ENCODE measurements around the gene UVRAG.
A peak's percentile ranks its signal among the peaks of the same experiment; 100 is the strongest.

The UVRAG gene

DNA sequence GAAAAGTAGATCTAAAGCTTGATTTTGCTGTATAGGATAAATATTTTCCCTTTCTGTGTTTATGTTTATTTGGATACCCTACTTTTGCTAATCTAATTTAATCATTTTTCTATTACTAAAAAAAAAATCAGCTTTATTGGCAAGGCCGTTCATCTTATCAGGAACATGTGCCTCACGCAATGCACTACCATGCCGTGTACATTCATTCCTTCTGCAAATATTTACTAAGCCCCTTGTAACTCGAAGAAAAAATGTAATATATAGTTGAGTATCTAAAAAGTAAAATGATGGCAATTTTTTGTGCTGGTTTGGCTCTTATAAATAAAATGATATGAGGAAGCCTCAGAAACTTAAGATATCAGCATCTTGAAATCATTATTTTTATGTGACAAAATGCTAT is 8.9 kb downstream of the UVRAG start:
- no peak for TF ChIP-seq EZH2phosphoT487 (IDR thresholded peaks at IDR 0.05; ENCODE audit: low read depth)
- Histone ChIP-seq H3K4me2 (ENCODE audit: low read length) (peak overlapping the region; percentile 61), H3K4me3 (ENCODE audit: low read length) (peak overlapping the region; percentile 52), H3K79me2 (ENCODE audit: low read length) (peaks cover 95% of the 10 kb centered on the region), H3K27me3 (ENCODE audit: low read depth, low read length) (no peaks in the 10 kb centered on the region), H3K9me3 (ENCODE audit: insufficient read depth, low read length) (no peaks in the 10 kb centered on the region), H3K4me1 (ENCODE audit: low read length) (peaks cover 58% of the 10 kb centered on the region), H4K20me1 (ENCODE audit: insufficient read depth, low read length) (peaks cover 61% of the 10 kb centered on the region), H3K36me3 (replicated peaks; ENCODE audit: low read depth, low read length) (peaks cover 39% of the 10 kb centered on the region), H3K9ac (ENCODE audit: low read length) (peak overlapping the region; percentile 10), H3K27ac (ENCODE audit: low read length) (peak overlapping the region; percentile 73), H2AFZ (ENCODE audit: low read depth, low read length) (no peak overlapping the region)

GRCh38 chr11:75826461-75827230 is 11.6 kb downstream of the UVRAG start:
- H3K9ac ChIP-seq (ENCODE audit: low read length) = peak overlapping the region; percentile 2; the same call in 1 of the 2 replicates
- H3K36me3 ChIP-seq (replicated peaks; ENCODE audit: low read depth, low read length) = peaks cover 51% of the 10 kb centered on the region
- peak overlapping the region; percentile 30 for H3K4me2 ChIP-seq (ENCODE audit: low read length)
- H3K79me2 ChIP-seq (ENCODE audit: low read length) = peaks cover 95% of the 10 kb centered on the region
- H4K20me1 ChIP-seq (ENCODE audit: insufficient read depth, low read length) = peaks cover 72% of the 10 kb centered on the region
- TF ChIP-seq CTCF (IDR thresholded peaks at IDR 0.05; ENCODE audit: low read depth, low read length) (no peak), EZH2phosphoT487 (IDR thresholded peaks at IDR 0.05; ENCODE audit: low read depth) (no peak)
- no peak overlapping the region for H3K4me3 ChIP-seq (ENCODE audit: low read length)
- H3K4me1 ChIP-seq (ENCODE audit: low read length) = peaks cover 48% of the 10 kb centered on the region
- no peaks in the 10 kb centered on the region for H3K9me3 ChIP-seq (ENCODE audit: insufficient read depth, low read length)
- H3K27ac ChIP-seq (ENCODE audit: low read length) = peak overlapping the region; percentile 17; the same call in 1 of the 2 replicates
- H3K27me3 ChIP-seq (ENCODE audit: low read depth, low read length) = no peaks in the 10 kb centered on the region
- H2AFZ ChIP-seq (ENCODE audit: low read depth, low read length) = no peak overlapping the region

GRCh38 chr11:75827562-75827961 is 12.6 kb downstream of the UVRAG start:
- no peak overlapping the region for H3K4me3 ChIP-seq (ENCODE audit: low read length)
- H4K20me1 ChIP-seq (ENCODE audit: insufficient read depth, low read length) = peaks cover 75% of the 10 kb centered on the region
- H2AFZ ChIP-seq (ENCODE audit: low read depth, low read length) = no peak overlapping the region
- H3K4me2 ChIP-seq (ENCODE audit: low read length) = no peak overlapping the region
- peaks cover 51% of the 10 kb centered on the region for H3K36me3 ChIP-seq (replicated peaks; ENCODE audit: low read depth, low read length)
- H3K79me2 ChIP-seq (ENCODE audit: low read length) = peaks cover 95% of the 10 kb centered on the region
- H3K27ac ChIP-seq (ENCODE audit: low read length) = no peak overlapping the region
- no peaks in the 10 kb centered on the region for H3K9me3 ChIP-seq (ENCODE audit: insufficient read depth, low read length)
- H3K9ac ChIP-seq (ENCODE audit: low read length) = no peak overlapping the region
- H3K27me3 ChIP-seq (ENCODE audit: low read depth, low read length) = no peaks in the 10 kb centered on the region
- peaks cover 43% of the 10 kb centered on the region for H3K4me1 ChIP-seq (ENCODE audit: low read length)
- TF ChIP-seq EZH2phosphoT487 (IDR thresholded peaks at IDR 0.05; ENCODE audit: low read depth) (no peak), CTCF (IDR thresholded peaks at IDR 0.05; ENCODE audit: low read depth, low read length) (no peak)

- no peak overlapping the region for H3K4me2 ChIP-seq (ENCODE audit: low read length)
- H3K79me2 ChIP-seq (ENCODE audit: low read length) = peaks cover 99% of the 10 kb centered on the region
- no peak overlapping the region for H3K27ac ChIP-seq (ENCODE audit: low read length)
- H4K20me1 ChIP-seq (ENCODE audit: insufficient read depth, low read length) = peaks cover 89% of the 10 kb centered on the region
- H3K4me1 ChIP-seq (ENCODE audit: low read length) = peaks cover 24% of the 10 kb centered on the region
- no peak overlapping the region for H3K9ac ChIP-seq (ENCODE audit: low read length)
- TF ChIP-seq CTCF (IDR thresholded peaks at IDR 0.05; ENCODE audit: low read depth, low read length) = no peak
- no peak for TF ChIP-seq EZH2phosphoT487 (IDR thresholded peaks at IDR 0.05; ENCODE audit: low read depth)
- H3K27me3 ChIP-seq (ENCODE audit: low read depth, low read length) = no peaks in the 10 kb centered on the region
- peaks cover 42% of the 10 kb centered on the region for H3K36me3 ChIP-seq (replicated peaks; ENCODE audit: low read depth, low read length)
- H3K9me3 ChIP-seq (ENCODE audit: insufficient read depth, low read length) = no peaks in the 10 kb centered on the region
- no peak overlapping the region for H2AFZ ChIP-seq (ENCODE audit: low read depth, low read length)
- no peak overlapping the region for H3K4me3 ChIP-seq (ENCODE audit: low read length)
Observed at GRCh38 chr11:75831915-75832502, 17.0 kb downstream of the UVRAG start.

Measured in OCI-LY3 (cell line).